Activated gamma-delta T cell treated with Interleukin-2 at 50 U/mL for 16 hours (primary cell): ENCODE measurements around the gene ZNF521.

Experiments used
- DNase-seq: peaks from one replicate; pipeline ENCODE4 v3.0.0-alpha.2; 2020

Gene ZNF521

GRCh38 chr18:25223899-25224886, 127.8 kb downstream of the ZNF521 start:
- no peak for DNase-seq

GRCh38 chr18:25223211-25223610, 128.8 kb downstream of the ZNF521 start:
- DNase-seq, result no peak

DNA sequence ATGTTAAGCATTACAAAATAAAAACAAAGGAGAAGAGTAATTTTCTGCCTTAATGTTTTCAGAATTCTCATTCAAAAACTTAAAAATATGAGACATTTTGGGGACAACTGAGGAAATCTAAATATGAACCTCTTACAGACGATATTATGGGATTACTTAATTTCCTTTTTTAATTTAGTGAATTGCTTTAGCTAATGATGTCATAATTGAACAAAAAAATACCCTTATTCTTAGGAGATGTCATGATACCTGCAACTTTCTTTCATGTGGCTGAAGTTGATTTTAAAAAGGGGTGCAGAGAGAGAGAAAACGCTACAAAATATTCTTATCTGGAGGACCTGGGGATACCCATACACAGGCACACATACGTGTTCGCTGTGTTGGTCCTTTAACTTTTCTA, 129.3 kb downstream of the ZNF521 start:
- DNase-seq, result no peak

DNA sequence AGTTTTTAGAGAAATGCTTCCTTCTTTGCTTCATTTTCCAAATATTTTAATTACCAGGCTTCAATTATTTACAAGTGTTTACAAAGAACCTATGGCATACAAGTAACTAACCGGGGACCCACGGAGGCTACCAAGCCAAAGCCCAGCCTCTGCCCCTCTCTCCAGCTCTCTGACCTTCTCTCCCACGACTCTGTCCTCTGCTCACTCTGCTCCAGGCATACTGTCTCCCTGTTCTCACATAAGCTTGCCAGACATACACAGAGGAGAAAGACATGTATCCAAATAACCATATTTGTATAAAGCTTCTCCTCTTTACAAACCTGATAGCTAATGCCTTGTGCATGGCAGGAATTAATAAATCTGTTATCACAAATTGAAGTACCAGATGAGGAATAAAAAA, 141.3 kb downstream of the ZNF521 start:
- no peak for DNase-seq

DNA sequence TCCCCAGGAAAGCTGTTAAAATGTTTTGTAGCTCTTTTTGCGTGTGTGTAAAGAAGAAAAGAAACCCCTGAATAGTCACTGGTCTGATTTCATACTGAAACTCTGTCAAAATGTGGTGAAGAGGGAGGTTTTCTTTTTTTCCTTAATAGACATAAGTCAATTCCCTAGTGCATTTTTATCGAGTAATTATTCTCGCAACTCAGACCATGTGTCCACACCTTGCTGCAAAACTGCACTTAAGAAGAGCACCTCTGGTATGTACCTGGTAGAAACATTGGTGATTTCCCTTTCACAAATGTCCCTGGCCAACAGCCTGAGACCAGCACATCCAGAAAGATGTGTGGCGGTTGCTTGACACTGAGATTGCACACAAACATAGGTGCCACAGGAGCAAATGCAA, 159.9 kb downstream of the ZNF521 start:
- no peak for DNase-seq

DNA sequence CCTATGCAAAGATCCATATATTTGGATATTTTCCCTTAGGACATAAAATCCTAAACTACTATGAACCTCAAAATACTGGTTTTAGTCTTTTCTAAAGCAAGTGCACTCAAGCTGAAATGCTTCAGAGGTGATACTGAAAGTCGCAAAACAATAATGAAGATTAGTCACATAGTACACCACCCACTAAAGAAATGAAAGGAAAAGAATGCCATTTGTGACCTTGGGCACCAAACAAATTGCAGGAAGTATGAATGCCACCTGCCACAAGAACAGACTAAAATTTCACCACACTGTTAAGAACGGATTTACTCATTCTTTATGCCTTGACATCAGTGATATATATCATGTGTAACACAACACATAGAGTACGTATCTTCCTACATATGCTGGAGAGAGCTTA, 161.5 kb downstream of the ZNF521 start:
- DNase-seq, result no peak

DNA sequence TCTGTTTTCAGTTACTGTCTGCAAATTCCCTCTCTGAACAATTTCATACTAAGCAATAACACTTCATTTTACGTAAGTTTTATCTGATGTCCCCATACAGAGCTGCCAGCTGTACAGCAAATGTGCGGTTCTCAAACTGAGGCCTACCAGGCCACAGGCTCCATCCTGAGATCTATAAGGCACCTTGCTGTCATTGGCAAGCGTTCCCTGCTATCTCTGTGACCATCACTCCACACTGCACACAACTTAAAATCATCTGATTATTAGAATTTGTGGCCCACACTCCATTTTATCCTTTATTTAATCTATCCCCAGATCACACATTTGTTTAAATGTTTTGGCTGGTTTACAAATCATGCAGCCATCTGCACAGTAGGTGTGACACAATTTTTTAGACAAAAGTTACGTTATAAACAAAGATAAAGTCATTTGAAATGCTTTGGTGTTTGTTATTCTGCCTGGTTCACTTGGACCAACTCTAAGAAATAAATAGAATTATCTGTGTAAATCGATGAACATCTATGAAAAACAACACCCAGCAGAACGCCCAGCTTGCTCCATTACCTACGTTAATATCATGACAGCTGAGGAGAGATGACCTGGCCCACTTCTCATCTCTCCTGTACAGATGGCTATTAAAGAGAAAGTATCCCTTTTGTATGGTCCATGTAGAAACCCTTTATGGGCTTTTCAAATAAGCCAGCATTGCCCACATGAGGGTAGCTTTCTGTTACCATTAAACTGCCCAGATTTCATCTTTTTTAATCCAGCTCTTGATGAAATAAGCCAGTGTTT, 162.4 kb downstream of the ZNF521 start:
- no peak for DNase-seq

DNA sequence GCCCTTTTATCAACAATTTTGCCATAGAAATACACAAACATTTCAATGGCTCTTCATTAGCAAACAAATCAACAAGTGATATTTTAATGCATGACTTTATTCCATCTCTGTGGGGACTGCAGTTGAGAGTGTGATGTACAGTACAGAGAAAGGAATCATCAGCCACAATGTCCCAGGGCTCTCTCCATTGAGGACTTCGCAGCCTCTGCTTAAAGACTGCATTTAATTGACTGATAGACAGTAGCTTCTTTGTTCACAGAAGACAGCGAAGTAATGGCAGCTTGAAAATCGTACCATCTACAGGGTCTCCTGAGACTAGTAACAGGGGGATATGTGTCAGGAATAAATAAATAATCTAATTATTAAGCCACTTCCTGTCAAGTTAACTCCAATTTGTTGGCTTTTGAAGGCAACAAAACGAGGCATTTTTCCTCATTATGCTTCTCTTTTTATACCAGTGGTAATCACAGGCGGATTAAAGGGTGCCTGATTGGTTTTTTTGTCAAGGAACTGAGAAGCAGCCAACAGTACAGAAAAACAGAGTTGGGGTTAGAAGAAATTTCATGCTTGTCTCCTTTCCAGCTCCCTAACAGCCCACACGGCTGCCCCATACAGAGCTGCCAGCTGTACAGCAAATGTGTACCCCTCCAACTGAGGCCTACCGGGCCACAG, 164.3 kb downstream of the ZNF521 start:
- no peak for DNase-seq

GRCh38 chr18:25186871-25187270, 165.1 kb downstream of the ZNF521 start:
- DNase-seq, result no peak

GRCh38 chr18:25181993-25182392, 170.0 kb downstream of the ZNF521 start:
- DNase-seq, result no peak

DNA sequence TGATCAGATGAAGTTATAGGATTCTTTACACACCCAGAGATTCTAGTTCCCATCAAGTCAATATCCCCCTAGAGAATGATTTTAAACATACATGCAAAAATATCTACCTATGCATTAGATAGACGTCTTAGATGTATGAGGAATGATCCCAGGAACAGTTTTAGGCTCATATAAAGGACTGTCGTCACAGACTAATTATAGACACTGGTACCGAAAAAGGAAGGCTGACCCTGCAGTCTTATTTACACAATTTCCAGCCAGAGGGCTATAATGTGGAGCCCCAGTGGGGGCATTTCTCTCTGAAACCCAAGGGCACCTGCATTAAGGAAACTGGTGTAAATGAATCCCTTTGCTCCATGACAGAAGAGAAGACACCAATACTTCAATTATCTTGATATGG, 170.4 kb downstream of the ZNF521 start:
- no peak for DNase-seq

GRCh38 chr18:25180973-25181548, 170.9 kb downstream of the ZNF521 start:
- no peak for DNase-seq

- no peak for DNase-seq
These were observed 174.3 kb downstream of the ZNF521 start for GRCh38 chr18:25177631-25178030.

- DNase-seq, result no peak
These were observed 175.4 kb downstream of the ZNF521 start for GRCh38 chr18:25176518-25177042.

DNA sequence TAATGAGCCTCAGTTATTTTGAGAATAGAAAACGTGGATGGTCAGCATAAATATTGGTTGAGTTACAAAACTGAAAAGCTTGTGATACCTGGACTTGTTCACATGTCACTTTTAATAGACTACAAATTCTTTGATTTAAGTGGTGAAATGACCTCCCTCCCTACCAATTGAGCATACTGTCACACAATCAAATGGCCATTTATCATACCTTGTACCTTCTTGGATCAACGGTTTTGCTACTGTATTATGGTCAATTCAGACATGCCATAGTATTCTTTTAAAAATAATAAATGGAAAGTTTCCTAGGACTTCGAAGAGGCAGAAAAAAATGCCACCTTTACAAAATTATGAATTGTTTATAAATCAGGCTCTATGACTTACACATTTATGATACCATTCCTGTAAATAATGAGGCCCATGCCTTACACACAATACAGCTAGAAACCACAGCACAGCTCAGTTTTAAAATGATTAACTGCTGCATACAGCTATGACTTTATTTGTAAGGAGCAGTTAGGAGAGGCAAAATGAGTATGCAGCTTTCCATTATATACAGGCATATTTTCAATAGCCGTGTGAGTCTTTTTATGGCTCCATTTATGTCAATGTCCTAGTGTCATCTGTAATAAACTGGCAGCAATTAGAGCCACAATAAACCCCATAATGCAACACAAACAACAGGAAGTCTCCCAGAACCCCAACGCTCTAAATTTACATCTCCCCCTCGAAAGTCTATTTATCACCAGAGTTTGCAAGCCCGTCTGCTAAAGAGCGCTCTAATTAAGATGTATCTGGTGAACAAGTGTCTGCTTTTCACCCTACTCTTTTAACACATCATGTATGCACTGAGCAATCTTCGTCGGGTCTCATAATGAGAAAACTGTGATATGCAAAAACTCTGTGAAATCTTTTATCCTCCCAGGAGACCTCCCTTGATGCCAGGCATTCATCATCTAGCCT, 176.1 kb downstream of the ZNF521 start:
- no peak for DNase-seq

- DNase-seq, result no peak
These were observed 177.6 kb downstream of the ZNF521 start for GRCh38 chr18:25174324-25174723.

- no peak for DNase-seq
These were observed 180.6 kb downstream of the ZNF521 start for GRCh38 chr18:25171334-25171733.

- DNase-seq, result no peak
These were observed 181.6 kb downstream of the ZNF521 start for GRCh38 chr18:25170402-25170801.

- no peak for DNase-seq
These were observed 182.3 kb downstream of the ZNF521 start for GRCh38 chr18:25169701-25170100.

DNA sequence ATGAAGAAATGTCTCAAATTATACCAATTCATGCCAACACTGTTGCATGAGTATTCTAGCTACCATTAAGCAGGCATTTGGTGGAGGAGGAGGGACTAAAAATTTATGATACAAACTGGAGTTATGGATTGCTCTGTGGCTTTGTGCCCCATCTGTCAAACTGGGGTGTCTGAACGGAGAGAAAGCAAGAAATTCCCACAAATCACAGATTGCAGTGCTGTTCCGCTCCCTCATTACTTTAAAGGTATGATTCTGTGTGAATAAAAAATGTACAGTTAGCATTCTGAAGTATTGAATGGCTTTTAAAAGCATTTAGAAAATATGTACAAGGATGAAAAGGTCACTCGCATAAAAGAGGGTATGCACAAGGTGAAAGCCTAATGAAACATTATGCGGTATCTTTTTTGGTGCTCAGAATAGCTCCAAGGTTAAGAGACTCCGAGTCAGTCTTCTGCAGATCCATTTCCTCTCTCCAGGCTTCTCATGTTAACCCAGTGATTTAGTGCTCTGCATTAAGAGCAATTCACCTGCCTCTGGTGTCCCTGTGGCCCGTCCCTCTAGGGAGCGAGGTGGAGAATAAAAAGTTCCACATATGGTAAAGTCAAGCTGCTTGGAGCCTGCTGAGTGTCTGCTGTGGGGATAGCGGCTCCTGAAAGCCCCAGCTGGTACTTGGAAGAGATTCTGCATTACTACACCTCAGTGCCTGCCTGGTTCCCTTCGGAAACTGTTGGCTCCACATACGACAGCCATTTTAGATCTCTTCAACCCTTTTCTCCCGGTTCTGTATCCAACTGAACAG, 184.2 kb downstream of the ZNF521 start:
- DNase-seq, result no peak

DNA sequence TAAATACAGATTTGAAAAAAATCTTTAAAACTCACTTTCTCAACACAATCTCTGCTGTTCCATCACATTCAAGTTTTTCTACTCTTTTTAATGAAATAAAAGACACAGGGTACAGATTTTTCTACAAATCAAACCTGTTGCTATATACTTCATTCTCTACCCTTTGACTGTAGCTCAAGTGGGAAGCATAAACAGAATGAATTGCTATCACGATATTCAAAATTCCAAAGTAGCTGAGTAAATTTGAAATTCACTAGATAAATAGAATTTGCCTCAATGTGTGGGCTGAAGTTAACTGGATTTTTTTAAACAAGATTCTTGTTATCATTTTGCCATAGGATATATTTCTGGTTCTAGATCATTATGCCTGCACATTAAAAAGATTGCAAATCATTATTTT, 185.9 kb downstream of the ZNF521 start:
- no peak for DNase-seq
